ENCODE measurements around the gene FASTKD3.

DNA sequence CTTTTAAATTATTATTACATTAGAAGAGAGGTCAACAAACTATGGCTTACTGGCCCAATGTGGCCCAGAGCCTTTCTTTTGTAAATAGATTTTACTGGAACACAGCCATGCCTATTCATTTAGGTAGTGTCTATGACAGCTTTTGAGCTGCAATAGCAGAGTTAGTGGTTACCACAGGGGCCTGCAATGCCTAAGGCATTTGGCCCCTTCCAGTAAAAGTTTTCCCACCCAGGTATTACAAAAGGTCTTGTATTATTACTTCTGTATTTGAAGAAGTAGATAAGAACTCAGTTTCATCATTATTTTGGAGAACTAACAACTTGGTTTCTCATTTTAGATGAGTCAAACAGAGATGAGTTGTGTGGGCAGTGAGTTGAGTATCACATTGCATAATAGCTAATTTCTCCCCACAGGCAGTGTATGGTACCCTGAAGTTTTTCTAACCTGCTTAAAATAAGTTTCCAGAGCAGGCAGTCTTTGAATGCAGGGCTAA, 9.6 kb upstream of the FASTKD3 start:
- no peak for TF ChIP-seq RAD21 (IDR thresholded peaks at IDR 0.05; ENCODE audit: low read depth)
- TF ChIP-seq, protein P1, sequence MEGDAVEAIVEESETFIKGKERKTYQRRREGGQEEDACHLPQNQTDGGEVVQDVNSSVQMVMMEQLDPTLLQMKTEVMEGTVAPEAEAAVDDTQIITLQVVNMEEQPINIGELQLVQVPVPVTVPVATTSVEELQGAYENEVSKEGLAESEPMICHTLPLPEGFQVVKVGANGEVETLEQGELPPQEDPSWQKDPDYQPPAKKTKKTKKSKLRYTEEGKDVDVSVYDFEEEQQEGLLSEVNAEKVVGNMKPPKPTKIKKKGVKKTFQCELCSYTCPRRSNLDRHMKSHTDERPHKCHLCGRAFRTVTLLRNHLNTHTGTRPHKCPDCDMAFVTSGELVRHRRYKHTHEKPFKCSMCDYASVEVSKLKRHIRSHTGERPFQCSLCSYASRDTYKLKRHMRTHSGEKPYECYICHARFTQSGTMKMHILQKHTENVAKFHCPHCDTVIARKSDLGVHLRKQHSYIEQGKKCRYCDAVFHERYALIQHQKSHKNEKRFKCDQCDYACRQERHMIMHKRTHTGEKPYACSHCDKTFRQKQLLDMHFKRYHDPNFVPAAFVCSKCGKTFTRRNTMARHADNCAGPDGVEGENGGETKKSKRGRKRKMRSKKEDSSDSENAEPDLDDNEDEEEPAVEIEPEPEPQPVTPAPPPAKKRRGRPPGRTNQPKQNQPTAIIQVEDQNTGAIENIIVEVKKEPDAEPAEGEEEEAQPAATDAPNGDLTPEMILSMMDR (IDR thresholded peaks at IDR 0.05 in 2 of 3, conservative IDR thresholded peaks at IDR 0.05 in 1 of 3; ENCODE audit: borderline replicate concordance in 1 of 3, insufficient read depth in 1 of 3, low read depth in 2 of 3, low read length in 2 of 3), result no peak
- TF ChIP-seq EZH2 (IDR thresholded peaks at IDR 0.05), result no peak
- TF ChIP-seq POLR2A (IDR thresholded peaks at IDR 0.05; ENCODE audit: borderline replicate concordance, extremely low read depth, insufficient read depth, insufficient read length), result no peak
